HFF-Myc (cell line): ENCODE measurements around the gene NPNT.

ENCODE experiments used
- DNase-seq: peaks from one replicate; pipeline ENCODE4 v3.0.0-alpha.2; 2011; ENCODE audit warnings: low read depth; ENCODE audit errors: extremely low read depth
- H3K4me3 ChIP-seq: replicated peaks from 2 replicates; pipeline ENCODE4 v1.5.1; 2011; ENCODE audit warnings: low read depth, mild to moderate bottlenecking, control low read depth, low read length
- TF ChIP-seq, protein P1 (sequence below): IDR thresholded peaks from 2 replicates; pipeline ENCODE4 v1.5.1; 2012; ENCODE audit warnings: mild to moderate bottlenecking, low read depth, low read length, control low read depth; ENCODE audit errors: missing control alignments

NPNT gene

DNA sequence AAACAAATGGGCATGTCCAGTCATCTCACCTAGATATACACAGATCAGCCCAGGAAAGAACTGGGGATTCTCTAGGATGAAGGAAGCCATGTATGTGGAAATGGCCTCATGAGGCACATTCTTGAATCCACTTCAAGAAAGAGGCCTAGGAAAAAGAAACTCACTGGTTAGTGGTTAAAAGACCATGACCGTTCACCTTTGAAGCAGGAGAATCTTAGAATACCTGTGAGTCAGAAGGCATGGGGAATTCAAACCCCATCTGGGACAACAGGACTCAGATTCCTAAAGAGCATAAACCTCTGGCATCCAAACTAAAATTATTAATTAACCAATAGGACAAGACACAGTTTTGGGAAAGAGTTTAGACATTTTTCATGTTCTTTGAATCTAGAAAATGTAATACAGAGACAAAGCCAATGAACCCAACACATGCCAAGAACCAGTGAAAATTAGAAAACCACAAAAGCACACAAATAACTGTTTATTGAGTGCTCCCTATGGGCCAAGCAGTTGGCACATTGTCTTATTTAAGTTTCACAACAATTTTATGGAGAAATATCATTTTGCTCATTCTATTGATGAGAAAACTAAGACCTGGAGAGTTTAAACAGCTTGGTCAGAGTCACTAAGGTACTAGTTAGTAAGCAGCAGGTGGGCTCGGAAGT, 97.5 kb downstream of the NPNT start:
- DNase-seq: no peak
- H3K4me3 ChIP-seq: no peak overlapping the region
- TF ChIP-seq, protein P1, sequence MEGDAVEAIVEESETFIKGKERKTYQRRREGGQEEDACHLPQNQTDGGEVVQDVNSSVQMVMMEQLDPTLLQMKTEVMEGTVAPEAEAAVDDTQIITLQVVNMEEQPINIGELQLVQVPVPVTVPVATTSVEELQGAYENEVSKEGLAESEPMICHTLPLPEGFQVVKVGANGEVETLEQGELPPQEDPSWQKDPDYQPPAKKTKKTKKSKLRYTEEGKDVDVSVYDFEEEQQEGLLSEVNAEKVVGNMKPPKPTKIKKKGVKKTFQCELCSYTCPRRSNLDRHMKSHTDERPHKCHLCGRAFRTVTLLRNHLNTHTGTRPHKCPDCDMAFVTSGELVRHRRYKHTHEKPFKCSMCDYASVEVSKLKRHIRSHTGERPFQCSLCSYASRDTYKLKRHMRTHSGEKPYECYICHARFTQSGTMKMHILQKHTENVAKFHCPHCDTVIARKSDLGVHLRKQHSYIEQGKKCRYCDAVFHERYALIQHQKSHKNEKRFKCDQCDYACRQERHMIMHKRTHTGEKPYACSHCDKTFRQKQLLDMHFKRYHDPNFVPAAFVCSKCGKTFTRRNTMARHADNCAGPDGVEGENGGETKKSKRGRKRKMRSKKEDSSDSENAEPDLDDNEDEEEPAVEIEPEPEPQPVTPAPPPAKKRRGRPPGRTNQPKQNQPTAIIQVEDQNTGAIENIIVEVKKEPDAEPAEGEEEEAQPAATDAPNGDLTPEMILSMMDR: no peak

DNA sequence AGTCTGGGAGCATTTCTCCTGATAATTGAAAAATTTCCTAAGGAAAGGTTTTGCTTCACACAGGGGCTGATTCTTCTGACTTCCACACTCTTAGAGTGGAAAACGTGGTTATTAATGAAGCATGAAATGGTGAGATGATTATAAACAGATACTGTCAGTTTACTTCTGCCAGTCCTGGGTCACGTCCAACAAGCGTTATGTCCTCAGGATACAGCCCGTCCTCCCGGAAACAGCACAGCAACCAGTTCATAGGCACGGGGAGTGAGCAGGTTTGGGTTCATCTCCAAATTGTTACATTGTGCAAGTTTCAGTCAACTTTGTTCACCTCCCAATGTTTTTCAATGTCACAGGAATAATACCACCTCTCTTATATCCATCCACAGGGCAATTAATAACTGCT, 98.8 kb downstream of the NPNT start:
- TF ChIP-seq, protein P1: no peak
- H3K4me3 ChIP-seq: no peak overlapping the region
- DNase-seq: no peak

DNA sequence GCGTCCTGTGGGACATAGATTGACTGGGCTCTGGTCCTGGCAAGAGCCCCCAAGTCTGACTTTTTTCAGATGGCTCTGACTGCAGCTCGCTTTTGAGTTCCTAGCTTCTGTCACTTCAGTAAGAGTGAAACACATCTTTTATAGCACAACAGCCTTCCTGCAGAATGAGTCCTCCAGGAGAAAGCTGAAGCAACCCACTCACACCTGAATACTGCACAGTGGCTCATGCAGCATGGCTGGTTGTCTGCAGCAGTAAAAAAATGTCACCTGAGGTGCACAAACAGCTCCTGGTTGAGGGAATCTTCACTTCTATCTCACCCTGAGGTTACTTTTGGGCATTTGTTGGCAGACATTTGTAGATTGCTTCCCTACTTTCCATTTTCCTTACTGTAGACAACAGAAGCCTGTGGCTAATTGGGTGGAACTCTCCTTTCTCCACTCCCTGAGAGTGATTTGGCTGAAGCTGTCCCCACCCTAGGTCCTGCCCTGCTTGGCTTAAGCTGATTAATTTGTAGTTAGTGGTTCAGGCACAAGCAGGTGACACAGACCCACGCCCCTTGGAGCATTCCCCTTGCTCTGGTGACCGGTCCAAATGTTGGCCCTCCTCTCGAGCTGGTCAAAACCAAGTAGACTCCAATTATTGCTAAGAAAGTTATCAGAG, 99.7 kb downstream of the NPNT start:
- TF ChIP-seq, protein P1: no peak
- DNase-seq: no peak
- no peak overlapping the region for H3K4me3 ChIP-seq

- no peak for DNase-seq
- TF ChIP-seq, protein P1: no peak
- no peak overlapping the region for H3K4me3 ChIP-seq
Measured at GRCh38 chr4:105996845-105997244, 101.6 kb downstream of the NPNT start.

DNA sequence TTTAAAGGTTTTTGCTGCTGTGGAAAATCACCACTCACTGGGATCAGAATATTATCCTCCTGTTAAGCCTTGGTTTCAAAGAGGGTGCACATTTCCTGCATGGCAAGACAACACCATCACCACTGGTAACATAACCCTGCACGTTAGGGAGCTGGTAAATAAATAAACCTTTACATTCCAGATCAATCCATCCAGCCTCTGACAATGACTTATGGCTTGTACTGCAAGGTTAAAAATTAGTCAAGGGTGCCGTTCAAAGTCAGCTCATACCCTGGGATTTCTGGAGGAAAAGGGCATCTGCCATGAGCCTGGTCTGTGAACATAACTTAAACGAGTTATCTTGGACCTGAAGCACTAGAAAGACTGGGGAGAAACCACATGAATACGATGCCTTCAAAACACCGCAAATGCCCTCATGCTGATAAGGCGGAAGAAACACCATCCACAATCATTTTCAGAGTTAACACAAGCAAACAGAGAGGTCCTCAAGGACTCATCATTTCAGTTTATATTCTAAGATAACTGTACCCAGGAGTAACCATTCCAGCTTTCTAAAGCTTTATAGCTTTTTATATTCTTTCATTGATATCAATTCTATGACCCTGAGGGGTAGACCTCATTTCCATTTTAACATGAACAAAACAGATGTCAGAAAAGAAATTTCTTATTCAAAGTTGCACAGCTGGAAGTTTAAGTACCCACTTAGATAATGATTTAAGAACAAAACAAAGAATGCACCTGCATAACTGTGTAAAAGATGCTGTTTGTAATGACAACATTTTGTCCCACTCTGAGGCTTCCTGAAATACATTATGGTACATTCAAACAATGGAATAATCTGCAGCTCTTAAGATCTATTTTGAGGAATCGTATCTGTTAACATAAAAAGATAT, 103.1 kb downstream of the NPNT start:
- DNase-seq: no peak
- no peak overlapping the region for H3K4me3 ChIP-seq
- TF ChIP-seq, protein P1: no peak

GRCh38 chr4:106002994-106003393, 107.7 kb downstream of the NPNT start:
- H3K4me3 ChIP-seq: no peak overlapping the region
- TF ChIP-seq, protein P1: no peak
- DNase-seq: no peak
